Measurements from ENCODE around the gene PHF12. TPM values are rescaled to one million over a fixed set of nuclear protein-coding genes. Genes with fewer than 3 reads are reported as not detected.
"Not testable (repeated sequence)": the region's sequence is repeated elsewhere in the genome, so short reads cannot be mapped to it uniquely, and the experiment has no call there.

The PHF12 gene
- total RNA-seq, 1 donor, result 25.7 TPM

- no peak for DNase-seq (ENCODE audit: low read depth)
- TF ChIP-seq CTCF (IDR thresholded peaks at IDR 0.05; ENCODE audit: insufficient read depth, low read length), result no peak
These were observed 73.0 kb downstream of the PHF12 start for GRCh38 chr17:28878158-28878910.

GRCh38 chr17:28877150-28877711 is 74.1 kb downstream of the PHF12 start:
- not testable (repeated sequence) for DNase-seq (ENCODE audit: low read depth); H3K4me3 ChIP-seq (ENCODE audit: low read depth, low read length)

More at GRCh38 chr17:28878158-28878910, 73.0 kb downstream of the PHF12 start:
- no peak overlapping the region for H3K4me3 ChIP-seq (ENCODE audit: low read depth, low read length)

GRCh38 chr17:28875848-28876550 is 75.3 kb downstream of the PHF12 start:
- no peak for DNase-seq (ENCODE audit: low read depth)
- H3K4me3 ChIP-seq (ENCODE audit: low read depth, low read length), result no peak overlapping the region
- no peak for TF ChIP-seq CTCF (IDR thresholded peaks at IDR 0.05; ENCODE audit: insufficient read depth, low read length)

- TF ChIP-seq CTCF (IDR thresholded peaks at IDR 0.05; ENCODE audit: insufficient read depth, low read length), result no peak
- H3K4me3 ChIP-seq (ENCODE audit: low read depth, low read length), result no peak overlapping the region
- DNase-seq (ENCODE audit: low read depth), result no peak
These were observed 76.6 kb downstream of the PHF12 start for GRCh38 chr17:28874750-28875149.

- TF ChIP-seq CTCF (IDR thresholded peaks at IDR 0.05; ENCODE audit: insufficient read depth, low read length), result no peak
- H3K4me3 ChIP-seq (ENCODE audit: low read depth, low read length), result no peak overlapping the region
- no peak for DNase-seq (ENCODE audit: low read depth)
These were observed 77.5 kb downstream of the PHF12 start for GRCh38 chr17:28873839-28874238.

- no peak overlapping the region for H3K4me3 ChIP-seq (ENCODE audit: low read depth, low read length)
- TF ChIP-seq CTCF (IDR thresholded peaks at IDR 0.05; ENCODE audit: insufficient read depth, low read length), result no peak
- DNase-seq (ENCODE audit: low read depth), result no peak
These were observed 80.2 kb downstream of the PHF12 start for GRCh38 chr17:28871056-28871579.

GRCh38 chr17:28867276-28867675 is 84.0 kb downstream of the PHF12 start:
- TF ChIP-seq CTCF (IDR thresholded peaks at IDR 0.05; ENCODE audit: insufficient read depth, low read length), result no peak

More at GRCh38 chr17:28867276-28867675, 84.0 kb downstream of the PHF12 start:
- no peak overlapping the region for H3K4me3 ChIP-seq (ENCODE audit: low read depth, low read length)
- no peak for DNase-seq (ENCODE audit: low read depth)
